Measurements from ENCODE around the gene DHRS7B. TPM values are rescaled to one million over a fixed set of nuclear protein-coding genes. Genes with fewer than 3 reads are reported as not detected.
A peak's percentile ranks its signal among the peaks of the same experiment; 100 is the strongest.

The DHRS7B gene
- total and polyA plus RNA-seq, 4 donors, result 14.3 to 21.9 (median 18.7) TPM

- TF ChIP-seq REST (IDR thresholded peaks at IDR 0.05) (peak; percentile 17), RXRA (IDR thresholded peaks at IDR 0.05) (peak in 1 of 2 donors; percentile 40), CTCF (IDR thresholded peaks at IDR 0.05; ENCODE audit: low read depth, low read length, missing input control) (no peak), RAD21 (IDR thresholded peaks at IDR 0.05) (peak in 1 of 2 donors; percentile 6), EGR1 (IDR thresholded peaks at IDR 0.05; ENCODE audit: low read depth in 2 of 2) (peak in 1 of 2 donors; percentile 20), FOXA1 (IDR thresholded peaks at IDR 0.05) (no peak), FOXA2 (IDR thresholded peaks at IDR 0.05) (no peak), SP1 (IDR thresholded peaks at IDR 0.05) (no peak)
These were observed 35.0 kb downstream of the DHRS7B start (continued) for GRCh38 chr17:21161498-21162393.

- peaks cover 0 to 19% (median 15%) of the 10 kb centered on the region in 4 donors for H3K4me1 ChIP-seq (ENCODE audit: control insufficient read depth in 4 of 4, insufficient read depth in 4 of 4, low read length in 3 of 4)
- no peak for DNase-seq (ENCODE audit: low spot score)
- no peak overlapping the region for H3K4me3 ChIP-seq (ENCODE audit: low read depth in 1 of 3, low read length in 3 of 3)
- 71% methylated on average over 2 of the region's 2 CpGs for WGBS
- H3K27me3 ChIP-seq (ENCODE audit: control insufficient read depth in 4 of 4, insufficient read depth in 4 of 4, low read length in 3 of 4), result no peaks in the 10 kb centered on the region
- no peaks in the 10 kb centered on the region for H3K9me3 ChIP-seq (ENCODE audit: control insufficient read depth in 4 of 4, low read length in 3 of 4)
- TF ChIP-seq NR2F2 (IDR thresholded peaks at IDR 0.05), result no peak
- peak in 1 of 2 donors; percentile 1 for TF ChIP-seq RXRA (IDR thresholded peaks at IDR 0.05)
- no peak for TF ChIP-seq ATF3 (IDR thresholded peaks at IDR 0.05)
- no peaks in the 10 kb centered on the region for H3K36me3 ChIP-seq (ENCODE audit: control insufficient read depth in 4 of 4, insufficient read depth in 3 of 4, low read depth in 1 of 4, low read length in 3 of 4)
- no peak overlapping the region for H3K9ac ChIP-seq (ENCODE audit: low read depth in 1 of 2, low read length in 2 of 2)
- peak overlapping the region in 1 of 2 donors; percentile 21 for H3K27ac ChIP-seq (ENCODE audit: low read depth in 1 of 2, low read length in 2 of 2)
These were observed 35.6 kb downstream of the DHRS7B start for GRCh38 chr17:21162394-21162775.

- TF ChIP-seq YY1 (IDR thresholded peaks at IDR 0.05), result no peak
- no peak for TF ChIP-seq EGR1 (IDR thresholded peaks at IDR 0.05; ENCODE audit: low read depth in 2 of 2)
- TF ChIP-seq GABPA (IDR thresholded peaks at IDR 0.05 in 1 of 2, conservative IDR thresholded peaks at IDR 0.05 in 1 of 2), result no peak
- no peak for TF ChIP-seq CTCF (IDR thresholded peaks at IDR 0.05; ENCODE audit: low read depth, low read length, missing input control)
- TF ChIP-seq SP1 (IDR thresholded peaks at IDR 0.05), result no peak
- no peak for TF ChIP-seq TAF1 (conservative IDR thresholded peaks at IDR 0.05)
- TF ChIP-seq HNF4A (conservative IDR thresholded peaks at IDR 0.05), result no peak
- no peak for TF ChIP-seq RAD21 (IDR thresholded peaks at IDR 0.05)
- no peak for DNase-seq (ENCODE audit: low spot score)
- no peak overlapping the region for H3K27ac ChIP-seq (ENCODE audit: low read depth in 1 of 2, low read length in 2 of 2)
- H3K27me3 ChIP-seq (ENCODE audit: control insufficient read depth in 4 of 4, insufficient read depth in 4 of 4, low read length in 3 of 4), result no peaks in the 10 kb centered on the region
- no peaks in the 10 kb centered on the region for H3K36me3 ChIP-seq (ENCODE audit: control insufficient read depth in 4 of 4, insufficient read depth in 3 of 4, low read depth in 1 of 4, low read length in 3 of 4)
- H3K4me3 ChIP-seq (ENCODE audit: low read depth in 1 of 3, low read length in 3 of 3), result no peak overlapping the region
- H3K4me1 ChIP-seq (ENCODE audit: control insufficient read depth in 4 of 4, insufficient read depth in 4 of 4, low read length in 3 of 4), result peaks cover 0 to 19% (median 15%) of the 10 kb centered on the region in 4 donors
- H3K9ac ChIP-seq (ENCODE audit: low read depth in 1 of 2, low read length in 2 of 2), result no peak overlapping the region
- H3K9me3 ChIP-seq (ENCODE audit: control insufficient read depth in 4 of 4, low read length in 3 of 4), result no peaks in the 10 kb centered on the region
- WGBS, result 95% methylated on average over 6 of the region's 6 CpGs
These were observed 36.3 kb downstream of the DHRS7B start for GRCh38 chr17:21163101-21163500.

Measured in liver (tissue), 9 donors.